GM12878 (cell line): ENCODE results near the gene MYL12A. TPM values are rescaled to one million over a fixed set of nuclear protein-coding genes. Genes with fewer than 3 reads are reported as not detected.
A peak's percentile ranks its signal among the peaks of the same experiment; 100 is the strongest.

ENCODE experiments used
- ASH2L ChIP-seq: fragments of 300-600, 200-600 bp; sonication (generic); IDR thresholded peaks from 2 replicates; pipeline ENCODE4 v1.6.1; 2017; ENCODE audit warnings: low read depth, mild to moderate bottlenecking, borderline replicate concordance
- BCL11A ChIP-seq: IDR thresholded peaks from 2 replicates; pipeline ENCODE4 v1.6.1; 2011; ENCODE audit warnings: low read depth, low read length
- CHD1 ChIP-seq: IDR thresholded peaks from 2 replicates; pipeline ENCODE4 v1.6.1; 2012; ENCODE audit warnings: low read depth, low read length, improper control_type of control experiment
- DPF2 ChIP-seq: fragments of 450-650 bp; IDR thresholded peaks from 2 replicates; pipeline ENCODE4 v1.6.1; 2017; ENCODE audit warnings: mild to moderate bottlenecking
- E4F1 ChIP-seq: fragments of 450-650 bp; IDR thresholded peaks from 2 replicates; pipeline ENCODE4 v1.6.1; 2018; ENCODE audit warnings: borderline replicate concordance, mild to moderate bottlenecking; ENCODE audit not compliant: partially characterized antibody
- EP300 ChIP-seq, 2 experiments: fragments of 150-350 bp in 1 of 2; IDR thresholded peaks; 2 replicates each; pipeline ENCODE4 v1.6.1; 2011 to 2012; ENCODE audit warnings: low read depth in 2 of 2, low read length in 2 of 2, borderline replicate concordance in 1 of 2, improper control_type of control experiment in 1 of 2, inconsistent platforms in 1 of 2; ENCODE audit not compliant: control insufficient read depth in 1 of 2
- HDAC6 ChIP-seq: fragments of 200-600 bp; sonication (generic); IDR thresholded peaks from one replicate; pipeline ENCODE4 v1.8.0; 2017; ENCODE audit warnings: antibody characterized with exemption; ENCODE audit not compliant: unreplicated experiment
- IKZF2 ChIP-seq, 2 experiments: fragments of 450-650 bp; IDR thresholded peaks; 2 replicates each; pipeline ENCODE4 v1.6.1; 2017; ENCODE audit warnings: mild to moderate bottlenecking in 2 of 2, moderate library complexity in 2 of 2
- LARP7 ChIP-seq: fragments of 450-650 bp; IDR thresholded peaks from 2 replicates; pipeline ENCODE4 v1.6.1; 2017; ENCODE audit warnings: mild to moderate bottlenecking
- MEF2B ChIP-seq: fragments of 450-650 bp; IDR thresholded peaks from 2 replicates; pipeline ENCODE4 v1.6.1; 2018; ENCODE audit warnings: mild to moderate bottlenecking, moderate library complexity; ENCODE audit not compliant: partially characterized antibody, poor library complexity, severe bottlenecking
- MTA3 ChIP-seq: IDR thresholded peaks from 2 replicates; pipeline ENCODE4 v1.6.1; 2012; ENCODE audit warnings: low read length, inconsistent platforms, borderline replicate concordance
- SREBF2 ChIP-seq: IDR thresholded peaks from 2 replicates; pipeline ENCODE4 v1.6.1; 2012; ENCODE audit warnings: mild to moderate bottlenecking, low read length
- STAT1 ChIP-seq: fragments of 450-650 bp; conservative IDR thresholded peaks from 2 replicates; pipeline ENCODE4 v1.6.1; 2014; ENCODE audit warnings: antibody characterized with exemption, mild to moderate bottlenecking
- SUZ12 ChIP-seq: fragments of 200-600 bp; sonication (generic); IDR thresholded peaks from one replicate; pipeline ENCODE4 v1.6.1; 2018; ENCODE audit warnings: antibody characterized with exemption, mild to moderate bottlenecking; ENCODE audit not compliant: unreplicated experiment
- TCF12 ChIP-seq: IDR thresholded peaks from 2 replicates; pipeline ENCODE4 v1.6.1; 2011; ENCODE audit warnings: low read depth, mild to moderate bottlenecking, low read length
- TCF3 ChIP-seq: IDR thresholded peaks from 2 replicates; pipeline ENCODE4 v1.6.1; 2012; ENCODE audit warnings: low read depth, mild to moderate bottlenecking, low read length, borderline replicate concordance; ENCODE audit not compliant: insufficient read depth
- TCF7 ChIP-seq: IDR thresholded peaks from 2 replicates; pipeline ENCODE4 v1.6.1; 2014; ENCODE audit warnings: antibody characterized with exemption, borderline replicate concordance
- YY1 ChIP-seq: IDR thresholded peaks from 2 replicates; pipeline ENCODE4 v1.6.1; 2011; ENCODE audit warnings: low read depth, mild to moderate bottlenecking, low read length
- ZBTB4 ChIP-seq: fragments of 450-650 bp; formaldehyde crosslinking; IDR thresholded peaks from 2 replicates; pipeline ENCODE4 v1.4.0; 2022; ENCODE audit warnings: mild to moderate bottlenecking, moderate library complexity
- ZZZ3 ChIP-seq: IDR thresholded peaks from 2 replicates; pipeline ENCODE4 v1.6.1; 2011; ENCODE audit warnings: low read depth; ENCODE audit not compliant: control insufficient read depth, insufficient read length
- polyA plus RNA-seq, 11 experiments: library from polyadenylated mRNA; depleted of rRNA in 4 of 11; unstranded in 6 of 11; stranded (reverse) in 5 of 11; fragments of >200 nt; fragmentation: Nextera tagmentation in 4 of 11; fragmentation: Illumina TruSeq in 1 of 11; extraction: Ambion mirVana in 4 of 11; extraction: Trizol in 1 of 11; gene quantifications; 1 replicate in 1 of 11; 2 replicates in 10 of 11; pipeline versions ENCODE4 v1.2.1 to v1.2.3, GENCODE V29; 2011 to 2016; ENCODE audit warnings: inconsistent platforms in 2 of 11, missing spikeins in 2 of 11, low read depth in 1 of 11
- total RNA-seq, 4 experiments: library from RNA; depleted of rRNA in 3 of 4; stranded (reverse); fragments of >200 nt in 3 of 4; fragmentation: Illumina TruSeq in 1 of 4; extraction: Trizol in 1 of 4; gene quantifications; 2 replicates each; pipeline versions ENCODE4 v1.2.1 to v1.2.3, GENCODE V29; 2013 to 2021
- TF ChIP-seq, protein P1 (sequence below): IDR thresholded peaks from 2 replicates; pipeline ENCODE4 v1.6.1; 2012; ENCODE audit warnings: mild to moderate bottlenecking, low read depth, low read length

Gene MYL12A
- total and polyA plus RNA-seq, 10 of the 15 experiments (the other 5 are each of a cell fraction or from before 2014, with no cell fraction given) = 488 to 1,663 (median 924) TPM

- TF ChIP-seq EP300 (IDR thresholded peaks at IDR 0.05; ENCODE audit: borderline replicate concordance in 1 of 2, control insufficient read depth in 1 of 2, low read depth in 2 of 2, low read length in 2 of 2) (peak; percentile 7 to 74; a peak in 2 of 4 replicates), ASH2L (no peak), BCL11A (peak; percentile 37), YY1 (no peak; the same call in 1 of the 2 replicates), HDAC6 (peak; percentile 68), TCF7 (0 out of 2 replicates have a peak, but pooled peaks have one; percentile 61), TCF3 (peak; percentile 66; the same call in 1 of the 2 replicates), MTA3 (no peak), IKZF2 (IDR thresholded peaks at IDR 0.05) (peak; percentile 93 to 96), SUZ12 (no peak), ZBTB4 (CRISPR knock-in tag) (no peak), DPF2 (peak; percentile 63; the same call in 1 of the 2 replicates), LARP7 (peak; percentile 96), E4F1 (peak; percentile 95), MEF2B (peak; percentile 67), CHD1 (peak; percentile 99), STAT1 (no peak; the same call in 1 of the 2 replicates), ZZZ3 (no peak), SREBF2 (no peak), TCF12 (peak; percentile 41; the same call in 1 of the 2 replicates)
- TF ChIP-seq, protein P1, sequence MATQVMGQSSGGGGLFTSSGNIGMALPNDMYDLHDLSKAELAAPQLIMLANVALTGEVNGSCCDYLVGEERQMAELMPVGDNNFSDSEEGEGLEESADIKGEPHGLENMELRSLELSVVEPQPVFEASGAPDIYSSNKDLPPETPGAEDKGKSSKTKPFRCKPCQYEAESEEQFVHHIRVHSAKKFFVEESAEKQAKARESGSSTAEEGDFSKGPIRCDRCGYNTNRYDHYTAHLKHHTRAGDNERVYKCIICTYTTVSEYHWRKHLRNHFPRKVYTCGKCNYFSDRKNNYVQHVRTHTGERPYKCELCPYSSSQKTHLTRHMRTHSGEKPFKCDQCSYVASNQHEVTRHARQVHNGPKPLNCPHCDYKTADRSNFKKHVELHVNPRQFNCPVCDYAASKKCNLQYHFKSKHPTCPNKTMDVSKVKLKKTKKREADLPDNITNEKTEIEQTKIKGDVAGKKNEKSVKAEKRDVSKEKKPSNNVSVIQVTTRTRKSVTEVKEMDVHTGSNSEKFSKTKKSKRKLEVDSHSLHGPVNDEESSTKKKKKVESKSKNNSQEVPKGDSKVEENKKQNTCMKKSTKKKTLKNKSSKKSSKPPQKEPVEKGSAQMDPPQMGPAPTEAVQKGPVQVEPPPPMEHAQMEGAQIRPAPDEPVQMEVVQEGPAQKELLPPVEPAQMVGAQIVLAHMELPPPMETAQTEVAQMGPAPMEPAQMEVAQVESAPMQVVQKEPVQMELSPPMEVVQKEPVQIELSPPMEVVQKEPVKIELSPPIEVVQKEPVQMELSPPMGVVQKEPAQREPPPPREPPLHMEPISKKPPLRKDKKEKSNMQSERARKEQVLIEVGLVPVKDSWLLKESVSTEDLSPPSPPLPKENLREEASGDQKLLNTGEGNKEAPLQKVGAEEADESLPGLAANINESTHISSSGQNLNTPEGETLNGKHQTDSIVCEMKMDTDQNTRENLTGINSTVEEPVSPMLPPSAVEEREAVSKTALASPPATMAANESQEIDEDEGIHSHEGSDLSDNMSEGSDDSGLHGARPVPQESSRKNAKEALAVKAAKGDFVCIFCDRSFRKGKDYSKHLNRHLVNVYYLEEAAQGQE = peak; percentile 39; the same call in 1 of the 2 replicates
These were observed at the start of gene MYL12A (continued) for GRCh38 chr18:3247240-3248061.
